BLaER1 (cell line): Measurements from ENCODE around the gene MTF1.

ENCODE experiments used
- H3K27ac ChIP-seq: shearing (Covaris generic); formaldehyde crosslinking; 2 replicates; pipeline ENCODE4 v1.8.1; 2022
- H3K27me3 ChIP-seq: shearing (Covaris generic); formaldehyde crosslinking; 2 replicates; pipeline ENCODE4 v1.8.1; 2022
- H3K36me3 ChIP-seq: shearing (Covaris generic); formaldehyde crosslinking; 2 replicates; pipeline ENCODE4 v1.8.1; 2022
- H3K4me1 ChIP-seq: shearing (Covaris generic); formaldehyde crosslinking; 2 replicates; pipeline ENCODE4 v1.8.1; 2022
- H3K4me2 ChIP-seq: shearing (Covaris generic); formaldehyde crosslinking; 2 replicates; pipeline ENCODE4 v1.8.1; 2022
- H3K4me3 ChIP-seq: shearing (Covaris generic); formaldehyde crosslinking; 2 replicates; pipeline ENCODE4 v1.8.1; 2022
- H3K9ac ChIP-seq: shearing (Covaris generic); formaldehyde crosslinking; 2 replicates; pipeline ENCODE4 v1.8.1; 2022
- H3K9me3 ChIP-seq: shearing (Covaris generic); formaldehyde crosslinking; 2 replicates; pipeline ENCODE4 v1.8.1; 2022
- H4K20me1 ChIP-seq: shearing (Covaris generic); formaldehyde crosslinking; 2 replicates; pipeline ENCODE4 v1.8.1; 2022
- Cebpa-rat ChIP-seq: shearing (Covaris generic); IDR thresholded peaks from 2 replicates; pipeline ENCODE4 v1.8.1; 2022

MTF1 gene

DNA sequence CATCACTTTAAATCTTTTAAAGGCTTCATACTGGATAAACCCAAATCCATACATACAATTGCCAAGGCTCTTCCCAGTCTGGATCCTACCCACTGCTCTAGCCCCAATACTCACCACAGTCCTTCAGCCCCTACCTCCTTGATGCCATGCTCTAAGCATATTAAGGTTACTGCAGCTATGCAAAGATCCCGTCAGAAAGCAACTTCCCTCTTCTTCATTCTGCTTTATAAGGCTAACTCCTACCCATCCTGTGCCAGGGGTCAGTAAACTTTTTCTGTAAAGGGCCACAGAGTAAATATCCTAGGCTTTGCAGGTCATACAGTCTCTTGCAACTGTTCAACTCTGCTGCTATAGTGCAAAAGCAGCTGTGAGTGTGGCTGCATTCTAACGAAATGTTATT lies 34.3 kb upstream of the MTF1 start:
- H3K4me1 ChIP-seq = no peaks in the 10 kb centered on the region
- H3K9me3 ChIP-seq = peaks cover 5% of the 10 kb centered on the region; the same call in 1 of the 2 replicates
- no peak overlapping the region for H3K4me3 ChIP-seq
- peaks cover 34% of the 10 kb centered on the region for H3K36me3 ChIP-seq
- no peak overlapping the region for H3K9ac ChIP-seq
- no peak overlapping the region for H3K27ac ChIP-seq
- TF ChIP-seq Cebpa-rat = no peak
- H3K4me2 ChIP-seq = no peak overlapping the region
- H4K20me1 ChIP-seq = peaks cover 33% of the 10 kb centered on the region
- no peaks in the 10 kb centered on the region for H3K27me3 ChIP-seq

DNA sequence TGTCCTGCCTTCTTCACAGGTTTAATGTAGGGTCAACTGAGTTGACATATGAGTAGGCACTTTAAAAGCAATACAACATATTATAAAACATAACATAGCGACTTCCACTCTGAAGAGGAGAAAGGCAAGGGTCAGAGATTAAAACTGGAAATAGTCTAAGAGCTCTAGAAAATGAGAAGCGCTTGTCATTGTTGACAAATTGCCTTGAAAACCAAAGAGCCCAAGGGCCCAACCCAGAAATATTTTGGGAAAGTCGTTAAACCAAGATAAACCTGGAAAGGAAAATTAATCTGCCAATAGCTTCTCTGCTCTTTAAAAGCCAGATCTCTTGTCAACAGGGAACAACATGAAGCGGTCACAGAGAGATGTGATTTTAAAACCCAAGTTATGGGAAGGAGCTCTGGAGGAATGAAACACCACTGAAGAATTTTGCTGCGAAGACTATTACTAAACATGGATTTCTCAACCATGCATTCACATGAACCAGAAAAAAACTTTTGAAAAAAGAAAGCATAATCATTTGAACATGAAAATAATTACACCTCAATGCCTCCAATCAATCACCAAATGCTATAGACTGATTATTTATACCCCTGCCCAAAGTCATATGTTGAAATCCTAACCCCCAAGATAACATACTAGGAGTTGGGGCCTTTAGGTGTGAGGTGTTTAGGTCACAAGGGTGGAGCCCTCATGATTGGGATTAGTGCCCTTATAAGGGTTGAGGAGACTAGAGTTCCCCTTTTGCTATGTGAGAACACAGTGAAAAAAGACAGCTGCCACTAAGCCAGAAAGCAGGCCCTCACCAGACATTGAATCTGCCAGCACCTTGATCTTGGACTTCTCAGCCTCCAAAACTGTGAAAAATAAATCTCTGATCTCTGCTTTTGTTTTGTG lies 33.0 kb upstream of the MTF1 start:
- Histone ChIP-seq H3K36me3 (peaks cover 45% of the 10 kb centered on the region), H4K20me1 (peaks cover 33% of the 10 kb centered on the region), H3K4me1 (no peaks in the 10 kb centered on the region), H3K27ac (no peak overlapping the region), H3K4me3 (no peak overlapping the region), H3K9ac (no peak overlapping the region), H3K9me3 (0 out of 2 replicates have a peak, but pooled peaks cover under 1% of the 10 kb centered on the region), H3K27me3 (no peaks in the 10 kb centered on the region), H3K4me2 (no peak overlapping the region)
- TF ChIP-seq Cebpa-rat = no peak

DNA sequence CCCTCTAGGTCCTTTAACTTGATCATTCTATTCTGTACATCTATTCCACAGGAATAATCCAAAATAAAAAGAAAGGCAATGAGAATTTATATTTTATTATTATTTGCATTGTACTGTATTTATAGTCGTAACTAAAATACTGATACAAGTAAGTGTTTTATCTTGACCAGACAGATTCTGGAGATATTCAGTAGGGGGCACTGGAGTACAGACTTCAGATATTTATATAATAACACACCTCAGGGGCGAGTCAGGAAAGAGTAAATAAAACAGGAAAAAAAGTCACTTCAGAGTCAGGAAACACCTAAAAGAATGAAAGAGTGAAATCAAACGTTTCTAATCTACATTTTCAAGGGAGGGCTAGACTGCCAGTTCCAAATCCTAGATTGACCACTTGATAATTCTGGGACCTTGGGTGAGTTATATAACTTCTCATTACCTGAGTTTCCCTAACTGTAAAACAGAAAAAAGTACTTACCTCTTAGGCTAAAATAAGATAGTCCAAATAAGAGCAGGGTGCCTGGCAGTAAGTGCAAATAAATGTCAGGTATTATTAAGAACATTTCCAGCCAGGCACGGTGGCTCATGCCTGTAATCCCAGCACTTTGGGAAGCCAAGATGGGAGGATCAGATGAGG lies 31.1 kb upstream of the MTF1 start:
- H3K36me3 ChIP-seq = peaks cover 64% of the 10 kb centered on the region
- H3K4me3 ChIP-seq = no peak overlapping the region
- H3K27ac ChIP-seq = no peak overlapping the region
- no peak overlapping the region for H3K4me2 ChIP-seq
- no peaks in the 10 kb centered on the region for H3K27me3 ChIP-seq
- no peak overlapping the region for H3K9ac ChIP-seq
- H3K9me3 ChIP-seq = no peaks in the 10 kb centered on the region
- peaks cover 33% of the 10 kb centered on the region for H4K20me1 ChIP-seq
- TF ChIP-seq Cebpa-rat = no peak
- no peaks in the 10 kb centered on the region for H3K4me1 ChIP-seq

DNA sequence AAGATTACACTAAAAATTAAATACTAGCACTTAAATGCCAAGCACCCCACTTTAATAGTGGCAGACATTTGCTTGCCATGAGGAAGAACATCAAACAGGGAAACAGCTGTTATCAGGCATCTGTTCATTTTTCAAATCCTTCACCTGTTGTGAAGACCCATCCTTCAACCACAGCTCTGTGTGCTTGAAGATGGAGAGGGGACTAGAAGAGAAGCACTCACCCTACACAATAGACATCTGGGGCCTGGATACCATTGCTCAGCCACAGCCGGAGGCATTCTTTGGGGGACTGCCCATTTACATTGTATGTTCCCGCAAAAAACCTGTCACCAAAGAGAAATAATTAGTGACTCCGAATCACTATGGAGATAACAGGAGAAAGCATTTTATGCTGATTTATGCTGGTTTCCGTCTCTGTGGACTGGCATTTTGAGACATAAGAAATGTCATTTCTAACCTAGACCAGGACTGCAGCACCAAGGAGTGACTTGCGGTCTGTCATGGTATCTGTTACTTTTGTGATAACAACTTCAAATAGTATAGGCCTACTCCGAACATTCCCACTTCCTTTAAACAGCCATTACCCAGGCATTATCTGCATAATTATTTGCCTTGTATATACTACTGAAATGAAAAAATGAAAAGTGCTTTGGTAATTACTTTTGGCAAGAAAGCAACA lies 28.8 kb upstream of the MTF1 start:
- no peak overlapping the region for H3K27ac ChIP-seq
- TF ChIP-seq Cebpa-rat = no peak
- H3K9me3 ChIP-seq = no peaks in the 10 kb centered on the region
- peaks cover 18% of the 10 kb centered on the region for H4K20me1 ChIP-seq
- H3K9ac ChIP-seq = no peak overlapping the region
- H3K27me3 ChIP-seq = no peaks in the 10 kb centered on the region
- no peak overlapping the region for H3K4me2 ChIP-seq
- H3K36me3 ChIP-seq = peaks cover 82% of the 10 kb centered on the region
- no peak overlapping the region for H3K4me3 ChIP-seq
- no peaks in the 10 kb centered on the region for H3K4me1 ChIP-seq

DNA sequence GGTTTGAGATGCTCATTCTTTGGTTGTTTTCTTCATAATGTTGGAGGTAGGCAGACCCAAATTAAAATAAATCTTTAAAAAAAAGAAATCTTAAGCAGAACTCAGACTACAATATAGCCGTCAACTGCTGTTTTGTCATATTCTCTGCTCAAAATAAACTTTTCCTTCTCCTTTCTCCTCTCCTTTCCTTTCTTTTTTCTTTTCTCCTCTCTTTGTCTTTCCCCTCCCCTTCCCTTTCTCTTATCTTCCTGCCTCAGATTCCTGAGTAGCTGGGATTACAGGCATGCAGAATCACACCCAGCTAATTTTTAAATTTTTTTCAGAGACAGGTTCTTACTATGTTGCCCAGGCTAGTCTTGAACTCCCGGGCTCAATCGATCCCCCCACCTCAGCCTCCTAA lies 24.8 kb upstream of the MTF1 start:
- H4K20me1 ChIP-seq = no peaks in the 10 kb centered on the region
- no peak overlapping the region for H3K4me3 ChIP-seq
- H3K27ac ChIP-seq = no peak overlapping the region
- no peaks in the 10 kb centered on the region for H3K27me3 ChIP-seq
- peaks cover 100% of the 10 kb centered on the region for H3K36me3 ChIP-seq
- no peak for TF ChIP-seq Cebpa-rat
- H3K9me3 ChIP-seq = no peaks in the 10 kb centered on the region
- no peaks in the 10 kb centered on the region for H3K4me1 ChIP-seq
- no peak overlapping the region for H3K4me2 ChIP-seq
- no peak overlapping the region for H3K9ac ChIP-seq

DNA sequence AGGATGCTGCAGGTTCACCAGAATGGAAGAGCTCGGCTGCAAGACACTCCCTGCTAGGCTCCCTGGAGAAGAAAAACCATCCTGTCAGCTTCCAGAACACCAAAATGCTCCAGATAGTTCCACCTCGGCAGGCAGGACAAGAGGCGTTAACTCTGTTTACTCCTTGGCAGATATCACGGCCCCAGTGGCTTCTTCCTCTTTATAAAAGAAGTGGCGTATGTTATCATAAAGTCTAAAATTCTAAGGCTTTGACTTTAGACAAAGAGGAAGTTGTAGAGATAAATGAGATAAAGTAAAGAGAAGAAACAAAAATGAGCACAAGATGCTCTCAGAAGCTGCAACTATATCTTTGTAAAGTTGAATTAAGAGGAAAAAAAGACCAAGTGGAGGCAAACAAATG lies 24.3 kb upstream of the MTF1 start:
- Histone ChIP-seq H3K9me3 (no peaks in the 10 kb centered on the region), H3K27ac (no peak overlapping the region), H3K9ac (no peak overlapping the region), H3K27me3 (no peaks in the 10 kb centered on the region), H3K4me3 (no peak overlapping the region), H4K20me1 (no peaks in the 10 kb centered on the region), H3K4me2 (no peak overlapping the region), H3K36me3 (peaks cover 98% of the 10 kb centered on the region), H3K4me1 (no peaks in the 10 kb centered on the region)
- TF ChIP-seq Cebpa-rat = no peak

DNA sequence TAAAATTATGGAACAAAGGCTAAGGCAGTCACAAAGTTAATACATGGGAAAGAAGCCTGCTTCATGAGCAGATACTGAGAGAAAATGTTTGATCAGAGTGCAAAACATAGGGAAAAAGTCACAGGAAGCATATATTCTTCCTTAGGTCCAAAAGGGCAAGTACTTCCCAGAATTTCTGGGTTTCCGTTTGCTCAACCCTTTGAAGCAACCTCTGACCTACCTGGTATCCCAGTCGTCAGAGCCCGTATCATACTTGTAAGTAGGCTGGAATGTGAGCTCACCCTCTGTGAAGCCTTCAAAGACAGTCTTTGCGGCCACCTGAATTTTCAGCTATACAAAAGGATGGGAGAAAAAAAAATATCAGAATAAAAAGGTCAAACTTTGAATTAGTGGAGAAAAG lies 20.5 kb upstream of the MTF1 start:
- no peaks in the 10 kb centered on the region for H3K9me3 ChIP-seq
- no peaks in the 10 kb centered on the region for H3K27me3 ChIP-seq
- H3K4me3 ChIP-seq = no peak overlapping the region
- no peak overlapping the region for H3K27ac ChIP-seq
- H4K20me1 ChIP-seq = no peaks in the 10 kb centered on the region
- no peak for TF ChIP-seq Cebpa-rat
- H3K4me2 ChIP-seq = no peak overlapping the region
- peaks cover 94% of the 10 kb centered on the region for H3K36me3 ChIP-seq
- no peak overlapping the region for H3K9ac ChIP-seq
- no peaks in the 10 kb centered on the region for H3K4me1 ChIP-seq

DNA sequence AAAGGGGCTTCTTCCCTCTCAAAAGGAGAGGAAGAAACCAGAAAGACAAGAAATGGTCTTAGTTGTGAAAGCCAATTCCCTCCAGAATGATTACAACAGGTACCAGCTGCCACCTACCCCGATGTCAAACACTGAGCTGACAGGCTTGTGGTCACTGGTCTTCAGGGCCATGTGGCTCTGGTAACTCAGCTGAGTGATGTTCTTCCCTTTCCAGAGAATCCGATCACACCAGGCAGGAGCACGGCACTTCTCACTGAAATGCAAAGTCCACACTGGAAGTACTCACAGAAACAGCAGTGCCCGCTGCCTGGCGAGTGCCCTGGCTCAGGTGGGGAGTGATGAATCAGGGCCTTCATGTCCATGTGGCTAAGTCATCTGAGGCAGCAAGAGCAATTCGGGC lies 18.7 kb upstream of the MTF1 start:
- no peak overlapping the region for H3K4me3 ChIP-seq
- H3K36me3 ChIP-seq = peaks cover 94% of the 10 kb centered on the region
- no peaks in the 10 kb centered on the region for H3K9me3 ChIP-seq
- no peaks in the 10 kb centered on the region for H3K27me3 ChIP-seq
- H4K20me1 ChIP-seq = no peaks in the 10 kb centered on the region
- no peaks in the 10 kb centered on the region for H3K4me1 ChIP-seq
- no peak for TF ChIP-seq Cebpa-rat
- no peak overlapping the region for H3K27ac ChIP-seq
- H3K4me2 ChIP-seq = no peak overlapping the region
- H3K9ac ChIP-seq = no peak overlapping the region

DNA sequence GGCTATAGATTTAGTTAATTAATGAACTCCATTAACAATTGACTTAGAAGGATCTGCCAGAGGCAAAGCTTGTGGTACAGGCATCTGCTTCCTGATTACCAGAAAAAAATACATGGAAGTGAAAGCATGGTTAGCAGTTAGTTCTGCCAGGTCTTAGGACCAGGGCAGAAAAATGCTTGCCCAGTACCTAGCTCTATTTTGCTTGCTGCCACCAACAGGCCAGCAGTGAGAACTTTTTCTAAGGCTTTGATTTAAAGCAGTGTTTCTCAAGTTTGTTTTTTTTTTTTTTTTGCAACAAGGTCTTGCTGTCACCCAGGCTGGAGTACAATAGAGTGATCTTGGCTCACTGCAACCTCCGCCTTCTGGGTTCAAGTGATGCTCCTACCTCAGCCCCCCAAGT lies 16.4 kb upstream of the MTF1 start:
- no peaks in the 10 kb centered on the region for H3K9me3 ChIP-seq
- H3K27me3 ChIP-seq = no peaks in the 10 kb centered on the region
- H3K4me1 ChIP-seq = no peaks in the 10 kb centered on the region
- no peak overlapping the region for H3K4me2 ChIP-seq
- no peak overlapping the region for H3K4me3 ChIP-seq
- H4K20me1 ChIP-seq = no peaks in the 10 kb centered on the region
- no peak overlapping the region for H3K27ac ChIP-seq
- no peak overlapping the region for H3K9ac ChIP-seq
- H3K36me3 ChIP-seq = peaks cover 94% of the 10 kb centered on the region
- TF ChIP-seq Cebpa-rat = no peak

DNA sequence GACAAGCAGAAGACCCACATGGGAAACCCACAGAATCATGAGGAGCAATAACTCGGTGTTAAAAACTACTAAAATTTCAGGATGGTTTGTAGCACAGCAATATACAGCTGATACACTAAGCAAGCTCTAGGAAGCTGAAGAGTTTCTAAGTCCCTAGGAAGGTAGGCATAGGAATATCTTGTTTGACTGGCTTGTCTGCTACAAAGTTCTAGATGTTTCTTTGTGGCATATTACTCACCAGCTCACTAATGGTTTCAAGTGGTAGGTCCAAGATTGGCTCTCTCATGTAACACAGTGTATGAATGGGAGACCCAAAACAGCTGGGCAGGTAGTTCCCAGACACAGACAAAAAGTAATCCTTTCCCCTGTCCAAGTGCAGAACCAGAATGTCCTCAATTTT lies 13.3 kb upstream of the MTF1 start:
- Histone ChIP-seq H3K9ac (no peak overlapping the region), H3K4me1 (no peaks in the 10 kb centered on the region), H3K27ac (no peak overlapping the region), H3K36me3 (peaks cover 96% of the 10 kb centered on the region), H3K9me3 (no peaks in the 10 kb centered on the region), H3K4me2 (no peak overlapping the region), H3K4me3 (no peak overlapping the region), H4K20me1 (no peaks in the 10 kb centered on the region), H3K27me3 (no peaks in the 10 kb centered on the region)
- no peak for TF ChIP-seq Cebpa-rat
